HG02981 (cell line): ENCODE results near the gene ADIPOR2.
"Not testable (repeated sequence)": the region's sequence is repeated elsewhere in the genome, so short reads cannot be mapped to it uniquely, and the experiment has no call there.

ENCODE experiments used
- ATAC-seq: cut with Tn5 transposase; IDR thresholded peaks from one replicate; pipeline ENCODE4 v1.9.1; 2021; ENCODE audit warnings: mild to moderate bottlenecking, moderate library complexity; ENCODE audit not compliant: unreplicated experiment

Gene ADIPOR2

GRCh38 chr12:1663440-1664132 lies 27.3 kb upstream of the ADIPOR2 start:
- ATAC-seq, result no peak

- no peak for ATAC-seq
Measured at GRCh38 chr12:1665366-1665765, 25.5 kb upstream of the ADIPOR2 start.

GRCh38 chr12:1666215-1666614 lies 24.7 kb upstream of the ADIPOR2 start:
- no peak for ATAC-seq

- no peak for ATAC-seq
Measured at GRCh38 chr12:1666685-1667162, 24.1 kb upstream of the ADIPOR2 start.

- no peak for ATAC-seq
Measured at GRCh38 chr12:1668833-1669543, 21.9 kb upstream of the ADIPOR2 start.

GRCh38 chr12:1670358-1671268 lies 20.3 kb upstream of the ADIPOR2 start:
- no peak for ATAC-seq

- ATAC-seq, result no peak
Measured at GRCh38 chr12:1676043-1676442, 14.8 kb upstream of the ADIPOR2 start.

- no peak for ATAC-seq
Measured at GRCh38 chr12:1680804-1681492, 9.9 kb upstream of the ADIPOR2 start.

GRCh38 chr12:1681493-1681807 lies 9.4 kb upstream of the ADIPOR2 start:
- no peak for ATAC-seq

- ATAC-seq, result no peak
Measured at GRCh38 chr12:1688086-1688710, 2.7 kb upstream of the ADIPOR2 start.

- peak; percentile 28 for ATAC-seq
Measured at GRCh38 chr12:1691123-1692007, 495 bp downstream of the ADIPOR2 start.

GRCh38 chr12:1692226-1692625 lies 1.4 kb downstream of the ADIPOR2 start:
- no peak for ATAC-seq

- no peak for ATAC-seq
Measured at GRCh38 chr12:1692895-1693610, 2.2 kb downstream of the ADIPOR2 start.

GRCh38 chr12:1695097-1695496 lies 4.2 kb downstream of the ADIPOR2 start:
- ATAC-seq, result not testable (repeated sequence)

GRCh38 chr12:1695886-1696670 lies 5.2 kb downstream of the ADIPOR2 start:
- no peak for ATAC-seq

GRCh38 chr12:1696800-1697199 lies 5.9 kb downstream of the ADIPOR2 start:
- ATAC-seq, result no peak

GRCh38 chr12:1697271-1697670 lies 6.4 kb downstream of the ADIPOR2 start:
- no peak for ATAC-seq

- ATAC-seq, result no peak
Measured at GRCh38 chr12:1698720-1699119, 7.8 kb downstream of the ADIPOR2 start.
